Endothelial cell of umbilical vein (primary cell): Measurements from ENCODE around the gene SEMA7A. TPM values are rescaled to one million over a fixed set of nuclear protein-coding genes. Genes with fewer than 3 reads are reported as not detected.

Experiments
- BruUV-seq: library from RNA; stranded (reverse); fragments of 400-500 nt; replicated peaks from 2 replicates; lab custom pipeline; 2021; lab: Mats Ljungman, UMichigan
- CTCF ChIA-PET: fragments of 300-600, 350-600 bp; sonication (Branson Sonifier 250); formaldehyde crosslinking; loops from one replicate; lab custom pipeline; 2021; ENCODE audit warnings: antibody characterized with exemption, inconsistent platforms; lab: Charles Lee
- POLR2A ChIA-PET: fragments of 300-600, 350-600 bp; sonication (Branson Sonifier 250); formaldehyde crosslinking; loops from one replicate; lab custom pipeline; 2021; ENCODE audit warnings: antibody characterized with exemption, inconsistent platforms; lab: Charles Lee
- DNase-seq: peaks from one replicate; pipeline ENCODE4 v3.0.0-alpha.2; 2011; ENCODE audit warnings: low read depth, low spot score
- FAIRE-seq: peaks from 2 replicates; lab custom pipeline; 2011; peaks lifted over from hg19 to GRCh38; lab: Jason Lieb, UNC
- H2AFZ ChIP-seq: 2 replicates; pipeline ENCODE4 v1.6.0; 2012; ENCODE audit warnings: low read depth, low read length, control low read depth, inconsistent platforms
- H3K27ac ChIP-seq: 2 replicates; pipeline ENCODE4 v1.5.1; 2011; ENCODE audit warnings: low read depth, mild to moderate bottlenecking, control low read depth, low read length, moderate library complexity; ENCODE audit not compliant: insufficient read depth
- H3K27me3 ChIP-seq, 2 experiments: 2 replicates each; pipeline versions ENCODE4 v1.6.0 to v1.6.1; 2011; ENCODE audit warnings: low read length in 2 of 2, mixed read lengths in 1 of 2; ENCODE audit not compliant: control insufficient read depth in 2 of 2, insufficient read depth in 2 of 2
- H3K36me3 ChIP-seq, 2 experiments: 2 replicates in 1 of 2; 3 replicates in 1 of 2; pipeline ENCODE4 v1.5.1; 2011; ENCODE audit warnings: low read length in 2 of 2, mild to moderate bottlenecking in 1 of 2, moderate library complexity in 1 of 2; ENCODE audit not compliant: control insufficient read depth in 2 of 2, insufficient read depth in 2 of 2; ENCODE audit errors: extremely low read depth in 1 of 2
- H3K4me1 ChIP-seq: 3 replicates; pipeline ENCODE4 v1.5.1; 2011; ENCODE audit warnings: mild to moderate bottlenecking, low read length; ENCODE audit not compliant: control insufficient read depth, insufficient read depth; ENCODE audit errors: extremely low read depth
- H3K4me2 ChIP-seq: 2 replicates; pipeline ENCODE4 v1.6.1; 2011; ENCODE audit warnings: low read length, control low read depth, mixed read lengths; ENCODE audit not compliant: insufficient read depth
- H3K4me3 ChIP-seq, 3 experiments: fragments of 200-600 bp in 1 of 3; sonication (generic), shearing (Covaris generic) in 1 of 3; replicated peaks in 1 of 3; 2 replicates each; pipeline ENCODE4 v1.5.1; 2011 to 2016; ENCODE audit warnings: control low read depth in 3 of 3, low read length in 3 of 3, mild to moderate bottlenecking in 2 of 3, inconsistent platforms in 1 of 3, low read depth in 1 of 3, moderate library complexity in 1 of 3; ENCODE audit not compliant: insufficient read depth in 1 of 3
- H3K79me2 ChIP-seq: 2 replicates; pipeline ENCODE4 v1.6.0; 2012; ENCODE audit warnings: low read length, inconsistent platforms; ENCODE audit not compliant: control insufficient read depth, insufficient read depth
- H3K9ac ChIP-seq: replicated peaks from 2 replicates; pipeline ENCODE3; 2011; ENCODE audit warnings: low read length, control low read depth; ENCODE audit not compliant: insufficient read depth; ENCODE audit errors: extremely low read depth
- H3K9me1 ChIP-seq: replicated peaks from 3 replicates; pipeline ENCODE4 v1.6.0; 2011; ENCODE audit warnings: mild to moderate bottlenecking, low read length; ENCODE audit not compliant: control insufficient read depth, insufficient read depth; ENCODE audit errors: extremely low read depth
- H3K9me3 ChIP-seq: replicated peaks from 2 replicates; pipeline ENCODE4 v1.5.1; 2012; ENCODE audit warnings: low read length, inconsistent platforms; ENCODE audit not compliant: control insufficient read depth, insufficient read depth
- H4K20me1 ChIP-seq: replicated peaks from 2 replicates; pipeline ENCODE3; 2011; ENCODE audit warnings: mild to moderate bottlenecking, low read length; ENCODE audit not compliant: control insufficient read depth, insufficient read depth; ENCODE audit errors: extremely low read depth
- CTCF ChIP-seq, 2 donors: IDR thresholded peaks; 1 replicate in 1 of 2; 2 replicates in 1 of 2; pipeline ENCODE4 v1.5.1; 2011; ENCODE audit warnings: low read length in 2 of 2, mild to moderate bottlenecking in 2 of 2, moderate library complexity in 2 of 2, control low read depth in 1 of 2, inconsistent platforms in 1 of 2, low read depth in 1 of 2; ENCODE audit not compliant: insufficient read depth in 1 of 2; ENCODE audit errors: extremely low read depth in 1 of 2
- EZH2 ChIP-seq: IDR thresholded peaks from 2 replicates; pipeline ENCODE4 v1.6.1; 2012; ENCODE audit warnings: borderline replicate concordance, low read depth, mild to moderate bottlenecking, moderate library complexity, low read length, inconsistent platforms; ENCODE audit not compliant: severe bottlenecking
- FOS ChIP-seq: IDR thresholded peaks from 2 replicates; pipeline ENCODE4 v1.6.1; 2011; ENCODE audit warnings: mild to moderate bottlenecking, low read length, moderate library complexity, borderline replicate concordance; ENCODE audit not compliant: insufficient read depth
- GATA2 ChIP-seq: IDR thresholded peaks from 2 replicates; pipeline ENCODE4 v1.7.0; 2011; ENCODE audit warnings: low read depth, mild to moderate bottlenecking, moderate library complexity, mixed read lengths, low read length; ENCODE audit not compliant: insufficient read length, insufficient read depth
- JUN ChIP-seq: IDR thresholded peaks from 2 replicates; pipeline ENCODE4 v1.6.1; 2011; ENCODE audit warnings: borderline replicate concordance, low read depth; ENCODE audit not compliant: insufficient read length, insufficient read depth
- MAX ChIP-seq: IDR thresholded peaks from 2 replicates; pipeline ENCODE4 v1.6.1; 2011; ENCODE audit not compliant: insufficient read depth, insufficient read length
- MYC ChIP-seq: IDR thresholded peaks from one replicate; pipeline ENCODE4 v1.6.1; 2011; ENCODE audit warnings: mild to moderate bottlenecking, low read depth, low read length
- POLR2A ChIP-seq: IDR thresholded peaks from 2 replicates; pipeline ENCODE4 v1.6.1; 2012; ENCODE audit warnings: low read depth, mild to moderate bottlenecking, control low read depth, low read length
- POLR2AphosphoS5 ChIP-seq: IDR thresholded peaks from 2 replicates; pipeline ENCODE4 v1.6.1; 2012; ENCODE audit warnings: low read depth, mild to moderate bottlenecking, control low read depth, low read length, moderate library complexity; ENCODE audit not compliant: insufficient read depth
- dilution Hi-C: fragments of 300-500 bp; cut with MboI; formaldehyde crosslinking; loops from one replicate; pipeline ENCODE4 v1.15.0; 2019; ENCODE audit warnings: low sequenced_read_pairs; ENCODE audit not compliant: extremely low pct_ligation_motif_present
- intact Hi-C: fragments of 100-400 bp; cut with micrococcal nuclease; formaldehyde crosslinking; loops from one replicate; pipeline ENCODE4 v1.10.0; 2022
- polyA plus RNA-seq, 4 experiments: library from polyadenylated mRNA; depleted of rRNA in 3 of 4; stranded (reverse) in 3 of 4; unstranded in 1 of 4; fragments of >200 nt; gene quantifications; 2 replicates each; pipeline versions ENCODE4 v1.2.1 to v1.2.3, GENCODE V29; 2011 to 2012; ENCODE audit warnings: missing spikeins in 1 of 4
- total RNA-seq: library from RNA; stranded (reverse); gene quantifications from 2 replicates; pipeline ENCODE4 v1.2.3, GENCODE V29; 2021

Gene SEMA7A
- total and polyA plus RNA-seq, 2 donors (not counting 3 experiments of a cell fraction or from before 2014, with no cell fraction given): 1.7 to 2.0 TPM

- no TSS peak for BruUV-seq
- DNase-seq (no peak), FAIRE-seq (no peak)
- POLR2A ChIA-PET: no interaction called here
- H3K4me1 ChIP-seq: peaks cover 14% of the 10 kb centered on the region
- no peaks in the 10 kb centered on the region for H4K20me1 ChIP-seq
- TF ChIP-seq FOS (no peak), POLR2A (no peak), MYC (no peak), CTCF (IDR thresholded peaks at IDR 0.05; ENCODE audit: extremely low read depth in 1 of 2, insufficient read depth in 1 of 2, low read depth in 1 of 2, low read length in 2 of 2) (no peak), POLR2AphosphoS5 (no peak), JUN (no peak), GATA2 (no peak), EZH2 (no peak), MAX (no peak)
- H2AFZ ChIP-seq: no peak overlapping the region
- no peaks in the 10 kb centered on the region for H3K79me2 ChIP-seq
- peaks cover 20 to 32% of the 10 kb centered on the region in 2 experiments for H3K27me3 ChIP-seq
- no peaks in the 10 kb centered on the region for H3K36me3 ChIP-seq
- CTCF ChIA-PET: interaction anchor here (1.0 to 7.9 kb wide), 6 partner anchors 12 to 264 kb away, joined by 3 to 60 read pairs (median 4); no protein-coding TSS in a partner anchor
- intact Hi-C loops (no loop called here), dilution Hi-C loops (no loop called here)
- H3K9ac ChIP-seq: no peak overlapping the region
- H3K27ac ChIP-seq: no peak overlapping the region
- no peak overlapping the region for H3K4me2 ChIP-seq
- H3K9me3 ChIP-seq: no peaks in the 10 kb centered on the region
- H3K9me1 ChIP-seq: no peaks in the 10 kb centered on the region
- no peak overlapping the region for H3K4me3 ChIP-seq
Measured at GRCh38 chr15:74370471-74370870, 63.3 kb downstream of the SEMA7A start.
